KMS-11 (cell line): ENCODE results near the gene SERPINA4.

Experiments used
- H2AFZ ChIP-seq: fragments of 200-600 bp; sonication (generic); 2 replicates; pipeline ENCODE4 v1.6.1; 2016; ENCODE audit warnings: antibody characterized with exemption, mixed run types, low read depth
- H3K27ac ChIP-seq: fragments of 200-600 bp; sonication (generic); 2 replicates; pipeline ENCODE4 v1.6.1; 2016; ENCODE audit warnings: mild to moderate bottlenecking, mixed run types
- H3K27me3 ChIP-seq: fragments of 200-600 bp; sonication (generic); 2 replicates; pipeline ENCODE4 v1.6.1; 2017; ENCODE audit warnings: mild to moderate bottlenecking, low read depth, mixed run types, moderate library complexity; ENCODE audit not compliant: insufficient read depth
- H3K36me3 ChIP-seq: fragments of 200-600 bp; sonication (generic); 2 replicates; pipeline ENCODE4 v1.6.1; 2017; ENCODE audit warnings: mild to moderate bottlenecking, mixed run types; ENCODE audit not compliant: insufficient read depth
- H3K4me1 ChIP-seq: fragments of 200-600 bp; sonication (generic); 2 replicates; pipeline ENCODE4 v1.6.1; 2016; ENCODE audit warnings: mild to moderate bottlenecking, low read depth, mixed run types; ENCODE audit not compliant: poor library complexity, severe bottlenecking
- H3K4me2 ChIP-seq: fragments of 200-600 bp; sonication (generic); 2 replicates; pipeline ENCODE4 v1.7.0; 2016; ENCODE audit warnings: mild to moderate bottlenecking, mixed run types
- H3K4me3 ChIP-seq: fragments of 200-600 bp; sonication (generic); IDR thresholded peaks from 2 replicates; pipeline ENCODE4 v1.6.1; 2017; ENCODE audit warnings: low read depth, low read length, mixed read lengths; ENCODE audit not compliant: insufficient read depth
- H3K79me2 ChIP-seq: fragments of 200-600 bp; sonication (generic); 2 replicates; pipeline ENCODE4 v1.6.1; 2016; ENCODE audit warnings: low read depth, mixed run types; ENCODE audit not compliant: insufficient read depth
- H3K9ac ChIP-seq: fragments of 200-600 bp; sonication (generic); 2 replicates; pipeline ENCODE4 v1.6.1; 2016; ENCODE audit warnings: mild to moderate bottlenecking, mixed run types
- H4K20me1 ChIP-seq: fragments of 200-600 bp; sonication (generic); 2 replicates; pipeline ENCODE4 v1.6.1; 2016; ENCODE audit warnings: mild to moderate bottlenecking, mixed run types; ENCODE audit not compliant: insufficient read depth
- TF ChIP-seq, protein P1 (sequence below): fragments of 200-600 bp; sonication (generic); conservative IDR thresholded peaks from 2 replicates; pipeline ENCODE4 v1.6.1; 2017; ENCODE audit warnings: low read depth, mild to moderate bottlenecking, antibody characterized with exemption, low read length, moderate library complexity, mixed read lengths

SERPINA4 gene

DNA sequence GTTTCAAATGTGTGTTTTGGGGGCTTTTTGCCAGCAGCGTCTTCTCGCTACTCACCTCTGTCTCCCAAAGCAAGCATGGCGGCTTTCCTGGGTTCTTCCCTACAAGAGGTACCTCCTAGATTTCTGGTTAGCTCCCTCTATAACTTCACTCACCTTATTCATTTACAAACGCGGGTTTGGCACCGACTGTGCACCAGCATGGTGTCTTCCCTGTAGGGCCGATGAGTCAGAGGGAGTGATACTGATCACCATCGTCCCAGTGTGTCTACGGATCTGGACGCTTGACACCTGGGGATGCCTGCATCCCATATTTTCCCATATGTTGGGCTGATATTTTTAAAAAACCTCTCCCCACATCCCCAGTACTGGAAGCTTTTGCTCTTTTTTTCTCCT lies 44.0 kb upstream of the SERPINA4 start:
- Histone ChIP-seq H2AFZ (no peak overlapping the region), H3K36me3 (no peaks in the 10 kb centered on the region), H3K4me2 (no peak overlapping the region), H3K4me3 (no peak overlapping the region), H4K20me1 (no peaks in the 10 kb centered on the region), H3K27me3 (no peaks in the 10 kb centered on the region), H3K79me2 (no peaks in the 10 kb centered on the region), H3K4me1 (no peaks in the 10 kb centered on the region), H3K9ac (no peak overlapping the region), H3K27ac (no peak overlapping the region)
- TF ChIP-seq, protein P1, sequence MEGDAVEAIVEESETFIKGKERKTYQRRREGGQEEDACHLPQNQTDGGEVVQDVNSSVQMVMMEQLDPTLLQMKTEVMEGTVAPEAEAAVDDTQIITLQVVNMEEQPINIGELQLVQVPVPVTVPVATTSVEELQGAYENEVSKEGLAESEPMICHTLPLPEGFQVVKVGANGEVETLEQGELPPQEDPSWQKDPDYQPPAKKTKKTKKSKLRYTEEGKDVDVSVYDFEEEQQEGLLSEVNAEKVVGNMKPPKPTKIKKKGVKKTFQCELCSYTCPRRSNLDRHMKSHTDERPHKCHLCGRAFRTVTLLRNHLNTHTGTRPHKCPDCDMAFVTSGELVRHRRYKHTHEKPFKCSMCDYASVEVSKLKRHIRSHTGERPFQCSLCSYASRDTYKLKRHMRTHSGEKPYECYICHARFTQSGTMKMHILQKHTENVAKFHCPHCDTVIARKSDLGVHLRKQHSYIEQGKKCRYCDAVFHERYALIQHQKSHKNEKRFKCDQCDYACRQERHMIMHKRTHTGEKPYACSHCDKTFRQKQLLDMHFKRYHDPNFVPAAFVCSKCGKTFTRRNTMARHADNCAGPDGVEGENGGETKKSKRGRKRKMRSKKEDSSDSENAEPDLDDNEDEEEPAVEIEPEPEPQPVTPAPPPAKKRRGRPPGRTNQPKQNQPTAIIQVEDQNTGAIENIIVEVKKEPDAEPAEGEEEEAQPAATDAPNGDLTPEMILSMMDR, result no peak

DNA sequence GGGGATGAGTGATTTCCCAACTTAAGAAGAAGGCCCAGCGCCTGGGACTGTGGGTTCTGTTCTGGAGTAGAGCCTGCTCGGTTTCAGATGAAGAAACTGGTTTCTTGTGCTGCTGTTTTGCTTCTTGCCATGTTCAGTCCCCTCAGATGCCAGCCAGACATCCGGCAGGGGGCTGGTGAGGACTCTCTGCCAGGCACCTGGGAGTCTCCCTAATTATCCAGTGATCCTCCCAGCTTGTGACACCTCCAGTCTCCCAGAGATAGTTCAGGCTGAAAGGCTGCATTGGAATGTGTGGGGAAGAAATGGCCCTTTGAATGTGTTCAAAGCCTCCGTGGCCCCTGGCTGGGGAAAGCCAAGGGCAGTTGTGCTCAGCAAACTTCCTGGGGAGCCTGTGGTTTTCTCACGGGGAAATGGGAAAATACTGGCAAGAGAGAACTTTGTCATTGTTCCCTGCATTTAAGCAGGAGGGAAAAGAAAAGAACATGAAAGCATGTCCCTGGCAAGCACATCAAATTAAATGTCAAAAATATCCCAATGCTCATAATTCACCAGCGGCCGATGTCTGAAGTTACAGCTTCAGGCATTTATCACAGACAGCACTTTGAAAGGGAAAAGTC lies 43.5 kb upstream of the SERPINA4 start:
- Histone ChIP-seq H3K36me3 (no peaks in the 10 kb centered on the region), H3K27ac (no peak overlapping the region), H2AFZ (no peak overlapping the region), H3K4me2 (no peak overlapping the region), H3K27me3 (no peaks in the 10 kb centered on the region), H3K79me2 (no peaks in the 10 kb centered on the region), H3K4me1 (no peaks in the 10 kb centered on the region), H4K20me1 (no peaks in the 10 kb centered on the region), H3K4me3 (no peak overlapping the region), H3K9ac (no peak overlapping the region)
- TF ChIP-seq, protein P1, result no peak

DNA sequence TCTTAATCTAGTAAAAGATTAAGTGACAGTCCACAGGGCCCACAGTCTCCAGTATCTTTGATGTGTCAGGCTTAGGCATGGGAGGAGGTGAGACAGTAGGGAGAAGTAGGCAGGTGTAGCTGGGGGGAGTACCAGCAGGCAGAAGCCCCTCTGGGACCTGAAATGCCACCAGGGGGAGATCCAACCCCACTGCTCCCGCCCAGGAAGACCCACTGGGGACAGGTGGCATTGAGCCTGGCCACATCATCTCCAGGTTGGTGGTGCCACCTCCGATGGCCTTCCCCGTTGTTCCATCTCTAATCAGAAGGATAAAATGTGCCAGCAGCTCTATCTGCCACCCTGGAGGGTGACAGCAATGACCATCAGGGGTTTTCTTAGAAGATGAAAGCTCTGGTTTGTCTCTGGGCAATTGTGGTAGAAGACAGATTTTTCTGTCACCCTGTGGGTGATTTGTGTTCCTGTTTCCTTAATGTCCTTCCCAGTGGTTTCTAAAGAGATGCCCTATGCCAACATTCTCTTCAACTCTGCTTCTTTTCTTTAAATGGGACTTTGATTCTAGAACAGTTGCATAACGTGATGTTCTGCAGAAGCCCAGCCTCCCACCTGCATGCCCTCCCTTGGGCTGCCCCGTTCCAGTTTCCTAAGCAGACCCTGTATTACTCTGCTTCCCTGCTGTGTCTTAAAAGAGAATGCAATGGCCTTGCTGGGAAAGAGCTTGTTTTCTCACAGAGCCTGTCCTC lies 39.7 kb upstream of the SERPINA4 start:
- Histone ChIP-seq H3K79me2 (no peaks in the 10 kb centered on the region), H3K9ac (no peak overlapping the region), H3K4me2 (no peak overlapping the region), H4K20me1 (no peaks in the 10 kb centered on the region), H3K27me3 (no peaks in the 10 kb centered on the region), H3K4me3 (no peak overlapping the region), H3K27ac (no peak overlapping the region), H2AFZ (no peak overlapping the region), H3K4me1 (no peaks in the 10 kb centered on the region), H3K36me3 (no peaks in the 10 kb centered on the region)
- TF ChIP-seq, protein P1, result no peak

DNA sequence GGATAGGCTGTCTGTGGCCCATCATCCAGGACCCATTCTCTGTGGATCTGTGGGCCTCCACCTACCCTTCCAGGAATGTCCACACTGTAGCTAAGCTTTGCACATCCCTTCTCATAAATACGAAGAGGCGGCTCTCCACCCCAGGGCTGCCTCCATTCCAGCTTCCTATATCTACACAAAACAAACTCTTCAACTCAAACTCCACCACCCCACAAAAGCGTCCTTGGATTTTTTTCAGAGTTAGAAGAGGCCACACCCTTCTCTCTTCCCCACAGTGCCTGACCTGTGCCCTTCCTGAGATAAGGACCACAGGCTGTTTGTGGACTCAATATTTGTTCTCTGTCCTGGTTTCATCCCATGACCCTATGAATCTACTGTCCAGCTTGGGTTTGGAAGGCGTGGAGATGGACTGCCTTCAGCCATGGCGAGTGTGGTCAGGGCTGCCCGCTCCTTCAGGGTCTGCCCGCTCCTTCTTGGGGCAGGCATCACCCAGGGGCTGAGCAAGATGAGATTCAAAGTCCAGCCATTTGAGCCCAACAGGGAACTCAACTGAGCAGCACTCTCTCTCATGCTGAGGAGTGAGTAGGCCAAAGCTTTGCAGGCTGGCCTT lies 39.0 kb upstream of the SERPINA4 start:
- Histone ChIP-seq H2AFZ (no peak overlapping the region), H3K27ac (no peak overlapping the region), H3K9ac (no peak overlapping the region), H3K4me3 (no peak overlapping the region), H4K20me1 (no peaks in the 10 kb centered on the region), H3K36me3 (no peaks in the 10 kb centered on the region), H3K27me3 (no peaks in the 10 kb centered on the region), H3K79me2 (no peaks in the 10 kb centered on the region), H3K4me2 (no peak overlapping the region), H3K4me1 (no peaks in the 10 kb centered on the region)
- TF ChIP-seq, protein P1, result no peak
